ENCODE data around the gene MYO1B. TPM values are rescaled to one million over a fixed set of nuclear protein-coding genes. Genes with fewer than 3 reads are reported as not detected.

MYO1B gene
- total and polyA plus RNA-seq, 2 of the 8 experiments (the other 6 are each of a cell fraction or from before 2014, with no cell fraction given), result 15.5 to 61.2 TPM

- no peak for TF ChIP-seq CHD7 (IDR thresholded peaks at IDR 0.05; ENCODE audit: insufficient replicate concordance, low read length)
- no peak for TF ChIP-seq MAFK (IDR thresholded peaks at IDR 0.05; ENCODE audit: low read depth, low read length)
- no peak for TF ChIP-seq SRF (IDR thresholded peaks at IDR 0.05; ENCODE audit: low read depth, low read length)
- TF ChIP-seq POU5F1 (IDR thresholded peaks at IDR 0.05; ENCODE audit: low read depth, low read length), result no peak
- no peak for TF ChIP-seq POLR2A (IDR thresholded peaks at IDR 0.05; ENCODE audit: control extremely low read depth in 1 of 2, low read depth in 2 of 2, low read length in 2 of 2)
- TF ChIP-seq SP4 (IDR thresholded peaks at IDR 0.05; ENCODE audit: low read length), result no peak
- no peak for TF ChIP-seq NRF1 (IDR thresholded peaks at IDR 0.05; ENCODE audit: low read depth, low read length)
- no peak for TF ChIP-seq EP300 (IDR thresholded peaks at IDR 0.05; ENCODE audit: borderline replicate concordance in 1 of 2, low read depth in 2 of 2, low read length in 2 of 2)
- TF ChIP-seq USF2 (IDR thresholded peaks at IDR 0.05; ENCODE audit: low read length), result no peak
- no peak for TF ChIP-seq MAX (IDR thresholded peaks at IDR 0.05)
- no peak for TF ChIP-seq YY1 (IDR thresholded peaks at IDR 0.05; ENCODE audit: low read depth, low read length)
Measured at GRCh38 chr2:191360918-191361317, 115.7 kb downstream of the MYO1B start (continued).

All from H1 (cell line).